ENCODE data around the gene IL22RA1.

Gene IL22RA1

DNA sequence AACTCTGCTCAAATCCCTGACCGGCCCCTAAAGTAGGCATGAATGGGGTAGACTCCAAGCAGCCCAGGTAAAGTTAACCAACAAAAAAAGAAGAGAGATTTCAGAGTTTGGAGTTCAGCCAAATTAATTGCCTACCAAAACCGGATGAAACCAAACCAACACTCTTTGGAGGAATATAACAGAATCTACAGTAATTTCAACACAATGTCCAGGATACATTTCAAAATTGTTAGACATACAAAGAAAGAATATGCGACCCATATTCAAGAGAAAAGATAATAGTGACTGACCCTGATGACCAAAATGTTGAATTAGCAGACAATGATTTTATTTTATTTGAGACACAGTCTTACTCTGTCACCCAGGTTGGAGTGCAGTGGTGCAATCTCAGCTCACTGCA lies 12.6 kb downstream of the IL22RA1 start:
- H3F3A ChIP-seq (ENCODE audit: insufficient read depth), result no peaks in the 10 kb centered on the region
- no peaks in the 10 kb centered on the region for H3K9me2 ChIP-seq (replicated peaks; ENCODE audit: insufficient read depth, low read length)
- no peak overlapping the region for H3K9ac ChIP-seq (ENCODE audit: low read length)
- no peaks in the 10 kb centered on the region for H3K9me3 ChIP-seq (ENCODE audit: insufficient read depth, low read length)
- no peaks in the 10 kb centered on the region for H3K36me3 ChIP-seq (ENCODE audit: low read length)
- no peak overlapping the region for H3K4me2 ChIP-seq (ENCODE audit: low read depth, low read length, poor library complexity, severe bottlenecking)
- no peak for TF ChIP-seq EZH2phosphoT487 (conservative IDR thresholded peaks at IDR 0.05; ENCODE audit: low read length)
- TF ChIP-seq, protein P1, sequence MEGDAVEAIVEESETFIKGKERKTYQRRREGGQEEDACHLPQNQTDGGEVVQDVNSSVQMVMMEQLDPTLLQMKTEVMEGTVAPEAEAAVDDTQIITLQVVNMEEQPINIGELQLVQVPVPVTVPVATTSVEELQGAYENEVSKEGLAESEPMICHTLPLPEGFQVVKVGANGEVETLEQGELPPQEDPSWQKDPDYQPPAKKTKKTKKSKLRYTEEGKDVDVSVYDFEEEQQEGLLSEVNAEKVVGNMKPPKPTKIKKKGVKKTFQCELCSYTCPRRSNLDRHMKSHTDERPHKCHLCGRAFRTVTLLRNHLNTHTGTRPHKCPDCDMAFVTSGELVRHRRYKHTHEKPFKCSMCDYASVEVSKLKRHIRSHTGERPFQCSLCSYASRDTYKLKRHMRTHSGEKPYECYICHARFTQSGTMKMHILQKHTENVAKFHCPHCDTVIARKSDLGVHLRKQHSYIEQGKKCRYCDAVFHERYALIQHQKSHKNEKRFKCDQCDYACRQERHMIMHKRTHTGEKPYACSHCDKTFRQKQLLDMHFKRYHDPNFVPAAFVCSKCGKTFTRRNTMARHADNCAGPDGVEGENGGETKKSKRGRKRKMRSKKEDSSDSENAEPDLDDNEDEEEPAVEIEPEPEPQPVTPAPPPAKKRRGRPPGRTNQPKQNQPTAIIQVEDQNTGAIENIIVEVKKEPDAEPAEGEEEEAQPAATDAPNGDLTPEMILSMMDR (IDR thresholded peaks at IDR 0.05; ENCODE audit: insufficient read depth, low read length, poor library complexity, severe bottlenecking), result no peak
- no peak overlapping the region for H3K4me3 ChIP-seq (ENCODE audit: insufficient read depth, low read length, poor library complexity, severe bottlenecking)
- no peaks in the 10 kb centered on the region for H4K20me1 ChIP-seq (ENCODE audit: low read depth, low read length)
- no peak overlapping the region for H3K27ac ChIP-seq (ENCODE audit: low read depth, low read length)
- no peak overlapping the region for H2AFZ ChIP-seq (ENCODE audit: low read depth, low read length, severe bottlenecking)
- H3K27me3 ChIP-seq (ENCODE audit: low read length), result no peaks in the 10 kb centered on the region
- no peaks in the 10 kb centered on the region for H3K79me2 ChIP-seq (ENCODE audit: insufficient read depth, low read length)

DNA sequence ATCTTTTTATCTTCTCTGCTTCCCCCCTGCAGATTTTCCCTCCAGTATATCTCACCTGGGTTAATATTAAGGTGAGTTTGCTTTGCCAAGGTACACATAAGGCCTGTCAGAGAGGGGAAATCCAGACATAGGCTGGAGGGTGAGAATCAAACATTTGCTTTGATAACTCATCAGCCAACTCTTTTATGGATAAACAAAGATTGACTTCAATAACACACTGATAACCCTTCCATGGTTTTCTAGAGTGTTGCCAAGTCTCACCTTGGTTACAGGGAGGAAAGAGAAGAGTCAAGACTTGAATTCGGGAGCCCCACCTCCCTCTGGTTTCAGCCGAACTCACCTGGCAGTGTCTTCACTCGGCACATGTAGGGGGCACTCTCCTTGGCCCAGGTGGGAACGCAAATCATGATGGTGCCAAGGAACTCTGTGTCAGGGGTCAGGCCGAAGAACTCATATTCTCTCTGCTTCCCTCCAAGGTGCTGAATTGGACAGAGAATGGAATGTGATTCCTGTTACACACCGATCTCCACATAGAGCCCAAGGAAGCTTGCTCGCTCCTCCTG lies 15.1 kb downstream of the IL22RA1 start:
- H4K20me1 ChIP-seq (ENCODE audit: low read depth, low read length), result no peaks in the 10 kb centered on the region
- no peaks in the 10 kb centered on the region for H3K27me3 ChIP-seq (ENCODE audit: low read length)
- no peak for TF ChIP-seq EZH2phosphoT487 (conservative IDR thresholded peaks at IDR 0.05; ENCODE audit: low read length)
- TF ChIP-seq, protein P1 (IDR thresholded peaks at IDR 0.05; ENCODE audit: insufficient read depth, low read length, poor library complexity, severe bottlenecking), result no peak
- H3F3A ChIP-seq (ENCODE audit: insufficient read depth), result no peaks in the 10 kb centered on the region
- H3K36me3 ChIP-seq (ENCODE audit: low read length), result no peaks in the 10 kb centered on the region
- no peaks in the 10 kb centered on the region for H3K9me2 ChIP-seq (replicated peaks; ENCODE audit: insufficient read depth, low read length)
- H3K79me2 ChIP-seq (ENCODE audit: insufficient read depth, low read length), result no peaks in the 10 kb centered on the region
- H3K4me2 ChIP-seq (ENCODE audit: low read depth, low read length, poor library complexity, severe bottlenecking), result no peak overlapping the region
- no peaks in the 10 kb centered on the region for H3K9me3 ChIP-seq (ENCODE audit: insufficient read depth, low read length)
- no peak overlapping the region for H2AFZ ChIP-seq (ENCODE audit: low read depth, low read length, severe bottlenecking)
- no peak overlapping the region for H3K4me3 ChIP-seq (ENCODE audit: insufficient read depth, low read length, poor library complexity, severe bottlenecking)
- H3K9ac ChIP-seq (ENCODE audit: low read length), result no peak overlapping the region
- no peak overlapping the region for H3K27ac ChIP-seq (ENCODE audit: low read depth, low read length)

DNA sequence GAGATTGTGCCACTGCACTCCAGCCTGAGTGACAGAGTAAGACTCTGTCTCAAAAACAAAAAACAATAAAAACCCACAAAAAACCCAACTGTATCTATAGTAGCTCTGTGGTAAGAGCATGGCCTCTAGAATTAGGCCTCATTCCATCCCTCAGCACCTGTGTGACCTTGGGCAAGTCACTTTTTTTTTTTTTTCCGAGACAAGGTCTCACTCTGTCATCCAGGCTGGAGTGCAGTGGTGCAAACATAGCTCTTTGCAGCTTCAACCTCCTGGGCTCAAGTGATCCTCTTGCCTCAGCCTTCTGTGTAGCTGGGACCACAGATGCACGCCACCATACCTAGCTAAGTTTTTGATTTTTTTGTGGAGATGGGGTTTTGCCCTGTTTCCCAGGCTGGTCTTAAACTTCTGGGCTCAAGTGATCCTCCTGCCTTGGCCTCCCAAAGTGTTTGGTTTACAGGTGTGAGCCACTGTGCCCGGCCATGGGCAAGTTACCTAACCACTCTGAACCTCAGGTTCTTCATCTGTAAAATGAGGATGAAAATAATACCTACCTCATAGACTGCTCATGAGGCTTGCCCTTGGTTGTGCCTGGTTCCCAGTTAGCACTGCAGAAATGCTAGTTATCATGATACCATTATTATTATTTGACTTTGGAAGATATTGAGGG lies 15.7 kb downstream of the IL22RA1 start:
- H3K9ac ChIP-seq (ENCODE audit: low read length), result no peak overlapping the region
- no peaks in the 10 kb centered on the region for H3K79me2 ChIP-seq (ENCODE audit: insufficient read depth, low read length)
- H3K27ac ChIP-seq (ENCODE audit: low read depth, low read length), result no peak overlapping the region
- no peaks in the 10 kb centered on the region for H4K20me1 ChIP-seq (ENCODE audit: low read depth, low read length)
- no peaks in the 10 kb centered on the region for H3K9me2 ChIP-seq (replicated peaks; ENCODE audit: insufficient read depth, low read length)
- no peaks in the 10 kb centered on the region for H3K36me3 ChIP-seq (ENCODE audit: low read length)
- no peaks in the 10 kb centered on the region for H3F3A ChIP-seq (ENCODE audit: insufficient read depth)
- no peak overlapping the region for H3K4me2 ChIP-seq (ENCODE audit: low read depth, low read length, poor library complexity, severe bottlenecking)
- TF ChIP-seq, protein P1 (IDR thresholded peaks at IDR 0.05; ENCODE audit: insufficient read depth, low read length, poor library complexity, severe bottlenecking), result no peak
- TF ChIP-seq EZH2phosphoT487 (conservative IDR thresholded peaks at IDR 0.05; ENCODE audit: low read length), result no peak
- H3K9me3 ChIP-seq (ENCODE audit: insufficient read depth, low read length), result no peaks in the 10 kb centered on the region
- H3K27me3 ChIP-seq (ENCODE audit: low read length), result no peaks in the 10 kb centered on the region
- H2AFZ ChIP-seq (ENCODE audit: low read depth, low read length, severe bottlenecking), result no peak overlapping the region
- H3K4me3 ChIP-seq (ENCODE audit: insufficient read depth, low read length, poor library complexity, severe bottlenecking), result no peak overlapping the region
